ENCODE measurements around the gene PPIG. TPM values are rescaled to one million over a fixed set of nuclear protein-coding genes. Genes with fewer than 3 reads are reported as not detected.

Gene PPIG
- total RNA-seq, 1 donor: 25.3 TPM

DNA sequence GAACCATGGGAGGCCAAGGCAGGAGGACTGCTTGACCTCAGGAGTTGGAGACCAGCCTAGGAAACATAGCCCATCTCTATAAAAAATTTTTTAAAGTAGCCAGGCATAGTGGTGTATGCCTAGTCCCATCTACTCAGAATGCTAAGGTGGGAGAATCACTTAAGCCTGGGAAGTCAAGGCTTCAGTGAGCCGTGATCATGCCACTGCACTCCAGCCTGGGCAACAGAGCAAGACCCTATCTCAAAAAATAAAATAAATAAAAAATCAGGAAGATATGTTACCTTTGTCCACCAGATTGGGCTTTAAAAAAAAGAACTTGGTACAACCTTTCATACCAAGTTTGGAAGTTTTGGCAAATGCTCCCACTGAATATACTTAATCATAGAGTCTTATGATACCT, 74.7 kb downstream of the PPIG start:
- H3K4me3 ChIP-seq (ENCODE audit: insufficient read depth, low read length): no peak overlapping the region
- no peaks in the 10 kb centered on the region for H3K36me3 ChIP-seq (ENCODE audit: insufficient read depth, low read length)
- H3K27ac ChIP-seq (ENCODE audit: low read depth, low read length): no peak overlapping the region
- DNase-seq (ENCODE audit: insufficient read length, low spot score, missing footprints): no peak
- no peak overlapping the region for H2AFZ ChIP-seq (ENCODE audit: low read length)
- no peak overlapping the region for H3K4me2 ChIP-seq (ENCODE audit: insufficient read depth, low read length)
- no peaks in the 10 kb centered on the region for H3K79me2 ChIP-seq (ENCODE audit: insufficient read depth, low read length)
- TF ChIP-seq, protein P1, sequence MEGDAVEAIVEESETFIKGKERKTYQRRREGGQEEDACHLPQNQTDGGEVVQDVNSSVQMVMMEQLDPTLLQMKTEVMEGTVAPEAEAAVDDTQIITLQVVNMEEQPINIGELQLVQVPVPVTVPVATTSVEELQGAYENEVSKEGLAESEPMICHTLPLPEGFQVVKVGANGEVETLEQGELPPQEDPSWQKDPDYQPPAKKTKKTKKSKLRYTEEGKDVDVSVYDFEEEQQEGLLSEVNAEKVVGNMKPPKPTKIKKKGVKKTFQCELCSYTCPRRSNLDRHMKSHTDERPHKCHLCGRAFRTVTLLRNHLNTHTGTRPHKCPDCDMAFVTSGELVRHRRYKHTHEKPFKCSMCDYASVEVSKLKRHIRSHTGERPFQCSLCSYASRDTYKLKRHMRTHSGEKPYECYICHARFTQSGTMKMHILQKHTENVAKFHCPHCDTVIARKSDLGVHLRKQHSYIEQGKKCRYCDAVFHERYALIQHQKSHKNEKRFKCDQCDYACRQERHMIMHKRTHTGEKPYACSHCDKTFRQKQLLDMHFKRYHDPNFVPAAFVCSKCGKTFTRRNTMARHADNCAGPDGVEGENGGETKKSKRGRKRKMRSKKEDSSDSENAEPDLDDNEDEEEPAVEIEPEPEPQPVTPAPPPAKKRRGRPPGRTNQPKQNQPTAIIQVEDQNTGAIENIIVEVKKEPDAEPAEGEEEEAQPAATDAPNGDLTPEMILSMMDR (IDR thresholded peaks at IDR 0.05; ENCODE audit: extremely low read depth, low read depth, low read length): no peak
- no peaks in the 10 kb centered on the region for H3K9me3 ChIP-seq (ENCODE audit: low read depth, low read length)
- H4K20me1 ChIP-seq (ENCODE audit: insufficient read depth, low read length): no peaks in the 10 kb centered on the region
- H3K4me1 ChIP-seq (ENCODE audit: insufficient read depth, low read length): no peaks in the 10 kb centered on the region
- H3K27me3 ChIP-seq (ENCODE audit: insufficient read depth, low read length): no peaks in the 10 kb centered on the region

DNA sequence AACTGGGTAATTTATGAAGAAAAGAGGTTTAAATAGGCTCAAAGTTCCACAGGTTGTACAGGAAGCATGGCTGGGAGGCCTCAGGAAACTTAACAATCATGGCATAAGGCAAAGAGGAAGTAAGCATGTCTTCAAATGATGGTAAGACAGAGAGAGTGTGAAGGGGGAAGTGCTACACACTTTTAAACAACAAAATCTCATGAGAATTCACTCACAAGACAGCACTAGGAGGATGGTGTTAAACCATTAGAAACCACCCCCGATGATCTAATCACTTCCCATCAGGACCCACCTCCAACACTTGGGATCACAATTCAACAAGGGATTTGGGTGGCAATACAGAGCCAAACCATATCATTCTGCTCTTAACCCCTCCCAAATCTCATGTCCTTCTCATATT, 75.2 kb downstream of the PPIG start:
- TF ChIP-seq, protein P1 (IDR thresholded peaks at IDR 0.05; ENCODE audit: extremely low read depth, low read depth, low read length): no peak
- no peak for DNase-seq (ENCODE audit: insufficient read length, low spot score, missing footprints)
- Histone ChIP-seq H3K4me1 (ENCODE audit: insufficient read depth, low read length) (no peaks in the 10 kb centered on the region), H4K20me1 (ENCODE audit: insufficient read depth, low read length) (no peaks in the 10 kb centered on the region), H3K4me3 (ENCODE audit: insufficient read depth, low read length) (no peak overlapping the region), H3K27ac (ENCODE audit: low read depth, low read length) (no peak overlapping the region), H3K9me3 (ENCODE audit: low read depth, low read length) (no peaks in the 10 kb centered on the region), H2AFZ (ENCODE audit: low read length) (no peak overlapping the region), H3K79me2 (ENCODE audit: insufficient read depth, low read length) (no peaks in the 10 kb centered on the region), H3K4me2 (ENCODE audit: insufficient read depth, low read length) (no peak overlapping the region), H3K36me3 (ENCODE audit: insufficient read depth, low read length) (no peaks in the 10 kb centered on the region), H3K27me3 (ENCODE audit: insufficient read depth, low read length) (no peaks in the 10 kb centered on the region)

DNA sequence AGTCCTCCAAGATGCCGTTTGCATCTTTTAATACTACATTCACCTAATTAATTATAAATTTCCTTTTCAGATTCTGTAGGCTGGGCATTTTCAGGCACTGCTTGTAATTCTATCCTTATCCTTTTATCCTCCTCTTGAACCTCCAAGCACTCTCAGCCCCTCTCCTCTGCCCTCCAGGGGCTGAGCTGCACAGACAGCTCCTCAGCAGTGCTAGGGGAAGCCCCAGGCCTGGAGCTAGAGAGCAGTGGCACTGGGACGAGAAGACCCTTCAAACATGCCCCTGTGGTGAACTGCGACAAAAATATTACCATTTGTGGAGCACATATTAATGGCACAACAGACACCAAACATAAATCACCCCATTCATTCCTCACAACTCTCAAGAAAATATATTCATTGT, 77.1 kb downstream of the PPIG start:
- TF ChIP-seq, protein P1 (IDR thresholded peaks at IDR 0.05; ENCODE audit: extremely low read depth, low read depth, low read length): no peak
- H3K27me3 ChIP-seq (ENCODE audit: insufficient read depth, low read length): no peaks in the 10 kb centered on the region
- no peaks in the 10 kb centered on the region for H4K20me1 ChIP-seq (ENCODE audit: insufficient read depth, low read length)
- no peaks in the 10 kb centered on the region for H3K36me3 ChIP-seq (ENCODE audit: insufficient read depth, low read length)
- H3K79me2 ChIP-seq (ENCODE audit: insufficient read depth, low read length): no peaks in the 10 kb centered on the region
- H3K4me3 ChIP-seq (ENCODE audit: insufficient read depth, low read length): no peak overlapping the region
- no peak overlapping the region for H3K27ac ChIP-seq (ENCODE audit: low read depth, low read length)
- no peak for DNase-seq (ENCODE audit: insufficient read length, low spot score, missing footprints)
- H3K4me2 ChIP-seq (ENCODE audit: insufficient read depth, low read length): no peak overlapping the region
- no peaks in the 10 kb centered on the region for H3K9me3 ChIP-seq (ENCODE audit: low read depth, low read length)
- H2AFZ ChIP-seq (ENCODE audit: low read length): no peak overlapping the region
- no peaks in the 10 kb centered on the region for H3K4me1 ChIP-seq (ENCODE audit: insufficient read depth, low read length)

DNA sequence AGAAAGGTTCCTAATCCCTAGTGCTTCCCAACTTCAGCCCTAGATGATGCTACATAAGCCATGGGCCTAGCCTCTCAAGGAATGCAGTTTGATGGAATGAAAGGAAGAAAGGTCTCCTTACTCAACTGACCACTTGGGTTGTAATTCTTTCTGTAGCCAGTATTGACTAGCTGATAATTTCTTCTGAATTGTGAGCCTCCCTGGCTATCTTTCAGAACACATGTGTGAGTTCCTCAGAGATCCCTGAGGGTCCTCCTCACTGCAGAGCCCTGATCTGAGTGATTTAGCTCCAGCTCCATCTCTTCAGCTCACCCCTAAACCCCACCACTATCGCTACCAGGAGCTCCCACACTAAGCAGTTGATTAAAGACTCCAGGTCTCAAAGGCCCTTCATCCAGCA, 78.6 kb downstream of the PPIG start:
- Histone ChIP-seq H4K20me1 (ENCODE audit: insufficient read depth, low read length) (no peaks in the 10 kb centered on the region), H2AFZ (ENCODE audit: low read length) (no peak overlapping the region), H3K79me2 (ENCODE audit: insufficient read depth, low read length) (no peaks in the 10 kb centered on the region), H3K9me3 (ENCODE audit: low read depth, low read length) (no peaks in the 10 kb centered on the region), H3K27me3 (ENCODE audit: insufficient read depth, low read length) (no peaks in the 10 kb centered on the region), H3K4me3 (ENCODE audit: insufficient read depth, low read length) (no peak overlapping the region), H3K4me2 (ENCODE audit: insufficient read depth, low read length) (no peak overlapping the region), H3K36me3 (ENCODE audit: insufficient read depth, low read length) (no peaks in the 10 kb centered on the region), H3K4me1 (ENCODE audit: insufficient read depth, low read length) (no peaks in the 10 kb centered on the region), H3K27ac (ENCODE audit: low read depth, low read length) (no peak overlapping the region)
- TF ChIP-seq, protein P1 (IDR thresholded peaks at IDR 0.05; ENCODE audit: extremely low read depth, low read depth, low read length): no peak
- no peak for DNase-seq (ENCODE audit: insufficient read length, low spot score, missing footprints)

Measured in osteoblast (primary cell).